ENCODE measurements around the gene CACNA1D. TPM values are rescaled to one million over a fixed set of nuclear protein-coding genes. Genes with fewer than 3 reads are reported as not detected.

CACNA1D gene
- total and polyA plus RNA-seq, 2 donors (not counting 3 experiments of a cell fraction or from before 2014, with no cell fraction given), result 0.06 TPM; not detected in 1

- Histone ChIP-seq H3K36me3 (ENCODE audit: control insufficient read depth in 2 of 2, extremely low read depth in 1 of 2, insufficient read depth in 2 of 2, low read length in 2 of 2) (peaks cover 0 to 2% of the 10 kb centered on the region in 2 experiments), H3K4me3 (replicated peaks in 1 of 3; ENCODE audit: insufficient read depth in 1 of 3, low read depth in 1 of 3, low read length in 3 of 3) (no peak overlapping the region), H3K9ac (replicated peaks; ENCODE audit: extremely low read depth, insufficient read depth, low read length) (no peak overlapping the region), H3K4me2 (ENCODE audit: insufficient read depth, low read length) (no peak overlapping the region), H3K27me3 (ENCODE audit: control insufficient read depth in 2 of 2, insufficient read depth in 2 of 2, low read length in 2 of 2) (no peaks in the 10 kb centered on the region), H4K20me1 (replicated peaks; ENCODE audit: control insufficient read depth, extremely low read depth, insufficient read depth, low read length) (no peaks in the 10 kb centered on the region), H3K4me1 (ENCODE audit: control insufficient read depth, extremely low read depth, insufficient read depth, low read length) (no peaks in the 10 kb centered on the region), H2AFZ (ENCODE audit: low read depth, low read length) (no peak overlapping the region), H3K27ac (ENCODE audit: insufficient read depth, low read depth, low read length) (no peak overlapping the region), H3K9me1 (replicated peaks; ENCODE audit: control insufficient read depth, extremely low read depth, insufficient read depth, low read length) (no peaks in the 10 kb centered on the region), H3K9me3 (replicated peaks; ENCODE audit: control insufficient read depth, insufficient read depth, low read length) (no peaks in the 10 kb centered on the region), H3K79me2 (ENCODE audit: control insufficient read depth, insufficient read depth, low read length) (no peaks in the 10 kb centered on the region)
- intact Hi-C loops (cut with micrococcal nuclease) (no loop called here), dilution Hi-C loops (cut with MboI; ENCODE audit: extremely low pct_ligation_motif_present, low sequenced_read_pairs) (no loop called here)
- DNase-seq (ENCODE audit: low read depth, low spot score), result no peak
- CTCF ChIA-PET, result no interaction called here
- TF ChIP-seq POLR2AphosphoS5 (IDR thresholded peaks at IDR 0.05; ENCODE audit: insufficient read depth, low read depth, low read length) (no peak), MYC (IDR thresholded peaks at IDR 0.05; ENCODE audit: low read depth, low read length) (no peak), GATA2 (IDR thresholded peaks at IDR 0.05; ENCODE audit: insufficient read depth, insufficient read length, low read depth, low read length) (no peak), POLR2A (IDR thresholded peaks at IDR 0.05; ENCODE audit: low read depth, low read length) (no peak), CTCF (IDR thresholded peaks at IDR 0.05; ENCODE audit: extremely low read depth in 1 of 2, insufficient read depth in 1 of 2, low read depth in 1 of 2, low read length in 2 of 2) (no peak), JUN (IDR thresholded peaks at IDR 0.05; ENCODE audit: borderline replicate concordance, insufficient read depth, insufficient read length, low read depth) (no peak), MAX (IDR thresholded peaks at IDR 0.05; ENCODE audit: insufficient read depth, insufficient read length) (no peak), EZH2 (IDR thresholded peaks at IDR 0.05; ENCODE audit: borderline replicate concordance, low read depth, low read length, severe bottlenecking) (no peak), FOS (IDR thresholded peaks at IDR 0.05; ENCODE audit: borderline replicate concordance, insufficient read depth, low read length) (no peak)
- no TSS peak for BruUV-seq (replicated peaks)
- POLR2A ChIA-PET, result no interaction called here
- FAIRE-seq, result no peak
Observed at GRCh38 chr3:53856964-53857363, 362.6 kb downstream of the CACNA1D start.
